ENCODE results near the gene TMEM238.

Gene TMEM238

DNA sequence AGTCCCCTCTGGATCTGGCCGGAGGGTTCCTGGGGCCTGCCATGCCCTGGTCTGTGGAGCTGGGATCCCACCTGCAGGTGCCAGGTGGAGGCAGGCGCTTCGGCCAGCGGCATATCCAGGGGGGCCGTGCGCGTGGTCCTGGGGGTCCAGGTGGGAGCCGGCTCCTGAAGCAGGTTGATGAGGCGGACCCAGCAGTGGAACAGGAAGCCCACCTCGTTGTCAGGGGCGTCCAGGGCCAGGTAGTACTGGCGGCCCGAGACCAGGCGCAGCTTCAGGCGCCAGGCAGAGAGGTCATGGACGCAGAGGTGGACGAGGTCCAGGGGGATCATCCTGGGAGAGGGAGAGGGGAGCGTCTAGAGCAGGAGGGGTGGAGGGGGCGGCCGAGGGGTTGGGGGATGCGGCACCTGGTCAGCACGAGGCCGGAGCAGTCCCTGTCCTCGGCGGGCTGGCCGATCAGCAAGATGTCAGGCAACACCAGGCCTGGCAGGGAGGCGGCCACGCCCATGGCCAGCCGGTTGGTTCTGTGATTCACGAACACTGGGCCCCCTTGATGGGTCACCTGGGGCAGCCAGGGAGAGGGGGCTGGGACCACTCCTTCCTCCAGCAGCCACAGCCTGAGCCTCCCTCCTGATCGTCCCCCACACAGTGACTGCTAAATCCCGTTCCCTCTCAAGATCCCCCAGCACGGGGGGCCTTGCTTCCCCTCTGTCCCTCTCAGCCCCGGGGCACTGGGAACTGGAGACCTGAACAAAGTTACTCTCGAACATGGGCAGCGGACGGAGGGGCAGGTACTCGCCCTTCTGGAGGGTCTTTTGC lies 21.7 kb downstream of the TMEM238 start:
- no peak overlapping the region for H3K27ac ChIP-seq
- TF ChIP-seq, protein P1, sequence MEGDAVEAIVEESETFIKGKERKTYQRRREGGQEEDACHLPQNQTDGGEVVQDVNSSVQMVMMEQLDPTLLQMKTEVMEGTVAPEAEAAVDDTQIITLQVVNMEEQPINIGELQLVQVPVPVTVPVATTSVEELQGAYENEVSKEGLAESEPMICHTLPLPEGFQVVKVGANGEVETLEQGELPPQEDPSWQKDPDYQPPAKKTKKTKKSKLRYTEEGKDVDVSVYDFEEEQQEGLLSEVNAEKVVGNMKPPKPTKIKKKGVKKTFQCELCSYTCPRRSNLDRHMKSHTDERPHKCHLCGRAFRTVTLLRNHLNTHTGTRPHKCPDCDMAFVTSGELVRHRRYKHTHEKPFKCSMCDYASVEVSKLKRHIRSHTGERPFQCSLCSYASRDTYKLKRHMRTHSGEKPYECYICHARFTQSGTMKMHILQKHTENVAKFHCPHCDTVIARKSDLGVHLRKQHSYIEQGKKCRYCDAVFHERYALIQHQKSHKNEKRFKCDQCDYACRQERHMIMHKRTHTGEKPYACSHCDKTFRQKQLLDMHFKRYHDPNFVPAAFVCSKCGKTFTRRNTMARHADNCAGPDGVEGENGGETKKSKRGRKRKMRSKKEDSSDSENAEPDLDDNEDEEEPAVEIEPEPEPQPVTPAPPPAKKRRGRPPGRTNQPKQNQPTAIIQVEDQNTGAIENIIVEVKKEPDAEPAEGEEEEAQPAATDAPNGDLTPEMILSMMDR (IDR thresholded peaks at IDR 0.05) = no peak
- no peak for TF ChIP-seq ZFX (IDR thresholded peaks at IDR 0.05; ENCODE audit: borderline replicate concordance)

DNA sequence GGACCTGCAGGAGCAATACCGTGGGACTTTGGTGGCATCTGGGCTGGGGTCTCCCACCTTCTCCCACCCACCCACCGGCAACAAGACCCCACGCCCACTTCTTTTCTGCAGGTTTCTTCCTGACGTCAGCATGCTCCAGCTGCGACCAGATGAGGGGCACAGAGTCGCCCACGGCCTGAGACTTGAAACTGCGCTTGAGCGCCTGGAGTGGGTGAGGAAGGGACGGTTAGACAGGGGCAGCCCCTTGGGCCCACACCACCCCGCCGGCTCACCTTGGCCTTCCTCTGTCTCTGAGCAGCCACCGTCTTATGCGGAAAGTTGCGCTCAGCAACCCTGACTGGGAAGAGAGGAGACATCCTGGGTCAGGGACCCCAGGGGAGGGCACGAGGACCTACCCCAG lies 23.2 kb downstream of the TMEM238 start:
- TF ChIP-seq, protein P1 (IDR thresholded peaks at IDR 0.05) = no peak
- no peak for TF ChIP-seq ZFX (IDR thresholded peaks at IDR 0.05; ENCODE audit: borderline replicate concordance)
- no peak overlapping the region for H3K27ac ChIP-seq

DNA sequence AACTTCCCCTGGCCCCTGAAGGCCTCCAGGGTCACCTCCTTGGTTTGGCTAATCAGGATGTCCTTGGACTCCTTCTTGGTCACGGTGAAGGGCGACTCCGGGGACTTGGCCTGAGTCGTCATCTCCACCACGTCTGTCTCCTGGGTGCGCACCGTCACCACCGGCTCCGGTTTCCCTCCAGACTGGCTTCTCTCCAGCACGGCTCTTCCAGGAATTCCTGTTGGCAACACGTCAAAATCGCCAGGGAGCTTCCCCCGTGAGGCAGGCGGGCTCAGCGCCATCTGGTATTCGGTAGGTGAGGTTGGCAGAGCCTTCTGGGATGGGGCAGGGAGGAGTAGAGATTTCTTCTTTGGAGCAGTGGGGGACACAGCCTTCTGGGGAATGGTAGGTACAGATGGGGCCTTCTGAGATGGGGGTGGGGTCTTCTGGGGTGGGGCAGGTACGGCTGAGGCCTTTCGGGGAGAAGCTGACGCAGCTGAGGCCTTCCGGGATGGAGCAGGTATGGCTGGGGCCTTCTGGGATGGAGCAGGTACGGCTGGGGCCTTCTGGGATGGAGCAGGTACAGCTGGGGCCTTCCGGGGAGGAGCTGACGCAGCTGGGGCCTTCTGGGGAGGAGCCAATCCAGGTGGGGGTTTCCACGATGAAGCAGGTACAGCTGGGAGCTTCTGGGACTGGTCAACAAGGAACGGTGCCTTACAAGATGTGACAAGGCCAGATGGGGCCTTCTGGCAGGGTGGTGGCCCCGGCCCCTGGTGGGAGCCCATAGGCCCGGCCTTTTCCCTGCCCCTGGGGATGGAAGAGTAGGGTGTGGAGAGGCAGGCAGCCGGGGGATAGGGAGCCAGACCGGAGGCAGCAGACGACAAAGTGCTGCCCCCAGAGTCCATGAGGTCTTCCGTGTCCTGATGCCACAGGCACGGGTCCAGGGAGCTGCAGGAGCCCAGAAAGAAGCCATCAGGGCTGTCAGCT lies 24.9 kb downstream of the TMEM238 start:
- H3K27ac ChIP-seq = no peak overlapping the region
- TF ChIP-seq, protein P1 (IDR thresholded peaks at IDR 0.05) = no peak
- no peak for TF ChIP-seq ZFX (IDR thresholded peaks at IDR 0.05; ENCODE audit: borderline replicate concordance)

DNA sequence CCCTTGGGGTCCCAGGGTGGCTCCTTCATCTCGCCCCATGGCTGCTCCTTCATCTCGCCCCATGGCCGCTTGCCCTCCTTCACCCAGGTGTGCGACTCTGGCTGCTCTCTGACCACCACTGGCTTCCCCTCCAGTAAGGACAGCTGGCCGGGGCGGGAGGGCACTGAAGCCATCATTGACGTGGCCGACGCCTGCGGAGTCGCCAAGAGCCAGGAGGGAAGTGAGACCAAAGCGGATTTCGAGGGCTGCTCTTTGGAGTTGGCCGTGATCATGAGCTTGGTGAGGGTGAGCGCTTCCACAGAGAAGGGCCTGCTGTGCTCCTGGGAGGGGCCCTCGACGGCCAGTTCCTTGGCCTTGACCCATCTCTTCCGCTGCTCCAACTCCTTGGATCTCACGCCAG lies 25.6 kb downstream of the TMEM238 start:
- no peak for TF ChIP-seq ZFX (IDR thresholded peaks at IDR 0.05; ENCODE audit: borderline replicate concordance)
- TF ChIP-seq, protein P1 (IDR thresholded peaks at IDR 0.05) = no peak
- H3K27ac ChIP-seq = no peak overlapping the region

DNA sequence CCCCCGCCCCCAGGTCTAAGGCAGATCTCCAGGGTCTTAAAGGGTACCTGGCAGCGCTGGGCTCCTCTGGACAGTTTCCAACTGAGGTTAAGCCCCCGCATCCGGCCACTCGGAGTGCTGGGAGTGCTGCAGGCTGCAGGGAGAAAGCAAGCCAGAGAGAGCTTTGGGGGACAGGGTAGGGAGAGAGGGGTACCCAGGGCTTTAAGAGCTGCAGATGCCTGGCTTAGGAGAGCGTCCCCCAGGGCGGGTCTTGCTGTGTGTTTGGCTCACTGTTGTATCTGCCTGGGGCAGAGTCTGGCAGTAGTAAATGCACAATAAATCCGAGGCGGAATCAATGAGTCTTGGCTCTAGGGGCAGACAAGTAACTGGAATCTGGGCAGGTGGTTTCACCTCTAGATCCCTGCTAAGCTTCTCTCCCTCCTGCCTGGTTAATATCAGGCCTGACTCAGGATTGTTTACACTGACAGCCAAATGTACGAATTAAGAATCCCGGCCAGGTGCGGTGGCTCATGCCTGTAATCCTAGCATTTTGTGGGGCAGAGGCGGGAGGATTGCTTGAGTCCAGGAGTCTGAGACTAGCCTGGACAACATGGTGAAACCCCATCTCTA lies 28.8 kb downstream of the TMEM238 start:
- TF ChIP-seq ZFX (IDR thresholded peaks at IDR 0.05; ENCODE audit: borderline replicate concordance) = no peak
- TF ChIP-seq, protein P1 (IDR thresholded peaks at IDR 0.05) = no peak
- H3K27ac ChIP-seq = no peak overlapping the region

DNA sequence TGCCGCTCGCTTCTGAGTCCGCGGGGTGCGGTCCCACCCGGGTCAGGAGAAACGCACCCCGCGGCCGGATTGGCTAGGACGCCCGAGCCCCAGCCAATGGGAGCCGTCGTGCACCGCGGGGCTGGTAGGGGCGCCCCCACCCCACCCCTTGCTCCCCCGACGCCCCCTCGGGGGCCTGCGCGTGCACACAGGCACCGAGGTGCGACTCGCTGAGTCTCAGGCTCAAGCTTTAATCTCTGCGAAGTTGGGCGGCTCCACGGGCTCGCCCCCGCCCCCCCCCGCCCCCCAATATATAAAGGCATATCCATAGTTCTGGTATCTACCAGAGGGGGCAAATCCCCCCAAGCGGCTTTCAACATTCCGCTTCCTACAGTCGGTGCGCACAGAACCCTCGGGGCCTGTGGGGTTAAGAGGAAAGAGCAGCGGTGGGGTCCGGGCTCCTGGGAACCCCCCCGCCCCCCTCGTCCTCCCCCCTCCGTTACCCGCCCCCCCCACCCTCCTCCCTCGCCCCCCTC lies 29.3 kb downstream of the TMEM238 start, which contains the start of gene COX6B2:
Gene COX6B2, minus strand, starts transcription at position 22 of the 515 bp plus-strand sequence. CDS start 198 bp downstream, outside the sequence.
- TF ChIP-seq ZFX (IDR thresholded peaks at IDR 0.05; ENCODE audit: borderline replicate concordance) = no peak
- TF ChIP-seq, protein P1 (IDR thresholded peaks at IDR 0.05) = no peak
- H3K27ac ChIP-seq = no peak within 1 kb of the TSS
